GM12878 (cell line): ENCODE data around the gene CNN2. TPM values are rescaled to one million over a fixed set of nuclear protein-coding genes. Genes with fewer than 3 reads are reported as not detected.

Source experiments
- ATAC-seq: fragments of 200-7000 bp; cut with Tn5 transposase; 3 replicates; pipeline ENCODE4 v1.9.1; 2020; ENCODE audit warnings: mild to moderate bottlenecking, moderate library complexity
- BruUV-seq: library from RNA; stranded (reverse); fragments of 400-500 nt; replicated peaks from 2 replicates; lab custom pipeline; 2021; lab: Mats Ljungman, UMichigan
- CTCF ChIA-PET: fragments of 300-600 bp; sonication (Branson Sonifier 250); formaldehyde crosslinking; extraction: SDS; loops from one replicate; lab custom pipeline; 2021; ENCODE audit warnings: inconsistent platforms; lab: Yijun Ruan, JAX
- POLR2A ChIA-PET: fragments of 350-600 bp; formaldehyde crosslinking; extraction: SDS; loops from one replicate; lab custom pipeline; 2021; ENCODE audit warnings: inconsistent platforms; lab: Charles Lee
- RAD21 ChIA-PET: fragments of 300-600 bp; sonication (Branson Sonifier 250); formaldehyde crosslinking; loops from one replicate; lab custom pipeline; 2023; ENCODE audit warnings: antibody characterized with exemption; ENCODE audit not compliant: unreplicated experiment; lab: Charles Lee
- SMC1A ChIA-PET: fragments of 300-600 bp; sonication (Branson Sonifier 250); formaldehyde crosslinking; loops from one replicate; lab custom pipeline; 2023; ENCODE audit not compliant: unreplicated experiment, uncharacterized antibody; lab: Charles Lee
- DNase-seq: peaks from one replicate; pipeline ENCODE4 v3.0.0-alpha.2; 2011; ENCODE audit warnings: low read depth, low spot score
- FAIRE-seq: peaks from 3 replicates; lab custom pipeline; 2011; peaks lifted over from hg19 to GRCh38; lab: Jason Lieb, UNC
- H2AFZ ChIP-seq: 2 replicates; pipeline ENCODE4 v1.6.0; 2011; ENCODE audit warnings: low read depth, low read length, control low read depth; ENCODE audit not compliant: control insufficient read depth
- H3K27ac ChIP-seq: 2 replicates; pipeline ENCODE4 v1.5.1; 2011; ENCODE audit warnings: control low read depth; ENCODE audit not compliant: control insufficient read depth, insufficient read depth
- H3K27me3 ChIP-seq, 2 experiments: replicated peaks in 1 of 2; 2 replicates each; pipeline versions ENCODE4 v1.6.0 to v1.6.1; 2011; ENCODE audit warnings: low read length in 1 of 2; ENCODE audit not compliant: control insufficient read depth in 2 of 2, insufficient read depth in 2 of 2
- H3K36me3 ChIP-seq, 2 experiments: 2 replicates each; pipeline ENCODE4 v1.5.1; 2011; ENCODE audit warnings: low read length in 1 of 2; ENCODE audit not compliant: control insufficient read depth in 2 of 2, insufficient read depth in 2 of 2
- H3K4me1 ChIP-seq: 2 replicates; pipeline ENCODE4 v1.6.1; 2011; ENCODE audit warnings: mild to moderate bottlenecking, low read length, moderate library complexity, mixed read lengths; ENCODE audit not compliant: control insufficient read depth, insufficient read depth
- H3K4me2 ChIP-seq: 2 replicates; pipeline ENCODE4 v1.6.0; 2011; ENCODE audit warnings: control low read depth; ENCODE audit not compliant: control insufficient read depth, insufficient read depth
- H3K4me3 ChIP-seq: fragments of 200-600 bp; sonication (generic); 2 replicates; pipeline ENCODE4 v1.5.1; 2016
- H3K79me2 ChIP-seq: 2 replicates; pipeline ENCODE4 v1.6.0; 2011; ENCODE audit warnings: low read length; ENCODE audit not compliant: control insufficient read depth, insufficient read depth
- H3K9ac ChIP-seq: 2 replicates; pipeline ENCODE4 v1.8.0; 2011; ENCODE audit warnings: low read length, control low read depth, mixed read lengths; ENCODE audit not compliant: control insufficient read depth, insufficient read depth
- H3K9me3 ChIP-seq: replicated peaks from 3 replicates; pipeline ENCODE4 v1.5.1; 2011; ENCODE audit warnings: mild to moderate bottlenecking, low read length; ENCODE audit not compliant: control insufficient read depth, insufficient read depth
- H4K20me1 ChIP-seq: 2 replicates; pipeline ENCODE4 v1.6.0; 2011; ENCODE audit not compliant: control insufficient read depth, insufficient read depth
- HDGF ChIP-seq: fragments of 450-650 bp; IDR thresholded peaks from 2 replicates; pipeline ENCODE4 v1.6.1; 2016; ENCODE audit warnings: antibody characterized with exemption
- IKZF1 ChIP-seq: fragments of 450-650 bp; conservative IDR thresholded peaks from 2 replicates; pipeline ENCODE4 v1.6.1; 2017; ENCODE audit warnings: antibody characterized with exemption, mild to moderate bottlenecking
- PKNOX1 ChIP-seq: fragments of 450-650 bp; IDR thresholded peaks from 2 replicates; pipeline ENCODE4 v1.6.1; 2016; ENCODE audit warnings: mild to moderate bottlenecking
- POLR2A ChIP-seq: IDR thresholded peaks from 2 replicates; pipeline ENCODE4 v1.6.1; 2011; ENCODE audit warnings: low read depth, mild to moderate bottlenecking, low read length
- RCOR1 ChIP-seq: conservative IDR thresholded peaks from 2 replicates; pipeline ENCODE4 v1.6.1; 2012; ENCODE audit warnings: low read depth, low read length, improper control_type of control experiment
- WGBS: methylation state at CpG from one replicate; pipeline ENCODE4 v1.1.6; 2016; ENCODE audit warnings: low lambda C conversion rate; ENCODE audit not compliant: insufficient replicate concordance, insufficient coverage; ENCODE audit errors: missing lambda C conversion rate; 5-methylcytosine and 5-hydroxymethylcytosine counted together
- in situ Hi-C: fragments of 300-500 bp; cut with MboI; formaldehyde crosslinking; loops from 9 replicates; pipeline ENCODE4 v1.14.3; 2018; ENCODE audit warnings: mixed read lengths
- intact Hi-C: fragments of 100-400 bp; cut with micrococcal nuclease; formaldehyde crosslinking; loops from one replicate; pipeline ENCODE4 v1.14.2; 2022; ENCODE audit not compliant: unreplicated experiment
- polyA plus RNA-seq, 11 experiments: library from polyadenylated mRNA; depleted of rRNA in 4 of 11; unstranded in 6 of 11; stranded (reverse) in 5 of 11; fragments of >200 nt; fragmentation: Nextera tagmentation in 4 of 11; fragmentation: Illumina TruSeq in 1 of 11; extraction: Ambion mirVana in 4 of 11; extraction: Trizol in 1 of 11; gene quantifications; 1 replicate in 1 of 11; 2 replicates in 10 of 11; pipeline versions ENCODE4 v1.2.1 to v1.2.3, GENCODE V29; 2011 to 2016; ENCODE audit warnings: inconsistent platforms in 2 of 11, missing spikeins in 2 of 11, low read depth in 1 of 11
- total RNA-seq, 4 experiments: library from RNA; depleted of rRNA in 3 of 4; stranded (reverse); fragments of >200 nt in 3 of 4; fragmentation: Illumina TruSeq in 1 of 4; extraction: Trizol in 1 of 4; gene quantifications; 2 replicates each; pipeline versions ENCODE4 v1.2.1 to v1.2.3, GENCODE V29; 2013 to 2021

CNN2 gene
- total and polyA plus RNA-seq, 10 of the 15 experiments (the other 5 are each of a cell fraction or from before 2014, with no cell fraction given): 34.7 to 311 (median 172) TPM

GRCh38 chr19:1081301-1082164, 55.1 kb downstream of the CNN2 start:
- Histone ChIP-seq H3K27me3 (no peaks in the 10 kb centered on the region), H3K4me2 (no peak overlapping the region), H4K20me1 (no peaks in the 10 kb centered on the region; the same call in 1 of the 2 replicates), H3K4me1 (peaks cover 15% of the 10 kb centered on the region), H2AFZ (no peak overlapping the region), H3K36me3 (peaks cover 14 to 62% of the 10 kb centered on the region in 2 experiments; a peak in 3 of 4 replicates), H3K4me3 (no peak overlapping the region), H3K9me3 (no peaks in the 10 kb centered on the region), H3K27ac (no peak overlapping the region), H3K79me2 (peaks cover 4% of the 10 kb centered on the region), H3K9ac (no peak overlapping the region)
- TF ChIP-seq PKNOX1 (no peak), POLR2A (peak; percentile 37; the same call in 1 of the 2 replicates), RCOR1 (no peak), IKZF1 (no peak), HDGF (0 out of 2 replicates have a peak, but pooled peaks have one; percentile 10)
- WGBS: 96% methylated on average over 46 of the region's 58 CpGs
- POLR2A ChIA-PET: interaction anchor here (0.5 to 1.9 kb wide), 6 partner anchors 13 to 91 kb away, joined by 3 to 9 read pairs (median 4); partner anchors contain the start of genes ARHGAP45, CNN2 and POLR2E
- SMC1A ChIA-PET: interaction anchor here (1.2 kb wide), 2 partner anchors 15 to 21 kb away, joined by 3 to 5 read pairs; no protein-coding TSS in a partner anchor
- in situ Hi-C loops (no loop called here), intact Hi-C loops (no loop called here)
- CTCF ChIA-PET: interaction anchor here (0.6 to 1.6 kb wide), 2 partner anchors 12 to 13 kb away, joined by 3 to 4 read pairs; no protein-coding TSS in a partner anchor
- RAD21 ChIA-PET: interaction anchor here (0.8 to 0.9 kb wide), 2 partner anchors 15 to 22 kb away, joined by 3 read pairs; partner anchors contain the start of gene ARHGAP45
- no peak for FAIRE-seq
- ATAC-seq: no peak
- no TSS peak for BruUV-seq
- DNase-seq: no peak
